Gastroesophageal sphincter (tissue), 3 donors: ENCODE measurements around the gene SAMD4B.

ENCODE experiments used
- EP300 ChIP-seq: sonication (generic); formaldehyde crosslinking; IDR thresholded peaks from one replicate; pipeline ENCODE4 v1.6.1; 2017; ENCODE audit warnings: antibody characterized with exemption, mild to moderate bottlenecking
- POLR2A ChIP-seq, 2 donors: fragments of 450-650 bp; IDR thresholded peaks; one replicate each; pipeline ENCODE4 v1.6.1; 2017; ENCODE audit warnings: antibody characterized with exemption in 2 of 2, mild to moderate bottlenecking in 2 of 2, moderate library complexity in 1 of 2
- TF ChIP-seq, protein P1 (sequence below), 4 experiments: fragments of 200-600 bp in 2 of 4; fragments of 450-650 bp in 2 of 4; sonication (generic) in 1 of 4; IDR thresholded peaks; one replicate each; pipeline ENCODE4 v1.5.1; 2017 to 2019; ENCODE audit warnings: antibody characterized with exemption in 4 of 4, mild to moderate bottlenecking in 2 of 4, moderate library complexity in 2 of 4

GRCh38 chr19:39314016-39314728 is 28.0 kb upstream of the SAMD4B start:
- TF ChIP-seq, protein P1, sequence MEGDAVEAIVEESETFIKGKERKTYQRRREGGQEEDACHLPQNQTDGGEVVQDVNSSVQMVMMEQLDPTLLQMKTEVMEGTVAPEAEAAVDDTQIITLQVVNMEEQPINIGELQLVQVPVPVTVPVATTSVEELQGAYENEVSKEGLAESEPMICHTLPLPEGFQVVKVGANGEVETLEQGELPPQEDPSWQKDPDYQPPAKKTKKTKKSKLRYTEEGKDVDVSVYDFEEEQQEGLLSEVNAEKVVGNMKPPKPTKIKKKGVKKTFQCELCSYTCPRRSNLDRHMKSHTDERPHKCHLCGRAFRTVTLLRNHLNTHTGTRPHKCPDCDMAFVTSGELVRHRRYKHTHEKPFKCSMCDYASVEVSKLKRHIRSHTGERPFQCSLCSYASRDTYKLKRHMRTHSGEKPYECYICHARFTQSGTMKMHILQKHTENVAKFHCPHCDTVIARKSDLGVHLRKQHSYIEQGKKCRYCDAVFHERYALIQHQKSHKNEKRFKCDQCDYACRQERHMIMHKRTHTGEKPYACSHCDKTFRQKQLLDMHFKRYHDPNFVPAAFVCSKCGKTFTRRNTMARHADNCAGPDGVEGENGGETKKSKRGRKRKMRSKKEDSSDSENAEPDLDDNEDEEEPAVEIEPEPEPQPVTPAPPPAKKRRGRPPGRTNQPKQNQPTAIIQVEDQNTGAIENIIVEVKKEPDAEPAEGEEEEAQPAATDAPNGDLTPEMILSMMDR (IDR thresholded peaks at IDR 0.05), result no peak
- TF ChIP-seq EP300 (no peak), POLR2A (IDR thresholded peaks at IDR 0.05) (no peak)
